GM12878 (cell line): ENCODE measurements around the gene LRRC47. TPM values are rescaled to one million over a fixed set of nuclear protein-coding genes. Genes with fewer than 3 reads are reported as not detected.

Experiments
- CHD4 ChIP-seq: fragments of 200-600 bp; sonication (generic); IDR thresholded peaks from 2 replicates; pipeline ENCODE4 v1.6.1; 2016; ENCODE audit warnings: mild to moderate bottlenecking
- DPF2 ChIP-seq: fragments of 450-650 bp; IDR thresholded peaks from 2 replicates; pipeline ENCODE4 v1.6.1; 2017; ENCODE audit warnings: mild to moderate bottlenecking
- ELK1 ChIP-seq: IDR thresholded peaks from 2 replicates; pipeline ENCODE4 v1.6.1; 2012; ENCODE audit warnings: low read depth, low read length, improper control_type of control experiment
- ETV6 ChIP-seq, 2 experiments: fragments of 450-650 bp in 1 of 2; IDR thresholded peaks in 1 of 2; conservative IDR thresholded peaks in 1 of 2; 2 replicates each; pipeline ENCODE4 v1.6.1; 2014; ENCODE audit warnings: antibody characterized with exemption in 1 of 2, borderline replicate concordance in 1 of 2, low read depth in 1 of 2, mild to moderate bottlenecking in 1 of 2, moderate library complexity in 1 of 2
- IKZF1 ChIP-seq: fragments of 450-650 bp; conservative IDR thresholded peaks from 2 replicates; pipeline ENCODE4 v1.6.1; 2017; ENCODE audit warnings: antibody characterized with exemption, mild to moderate bottlenecking
- NFIC ChIP-seq: IDR thresholded peaks from 2 replicates; pipeline ENCODE4 v1.6.1; 2012; ENCODE audit warnings: low read depth, mild to moderate bottlenecking, inconsistent platforms, low read length, moderate library complexity
- NKRF ChIP-seq: fragments of 450-650 bp; conservative IDR thresholded peaks from 2 replicates; pipeline ENCODE4 v1.6.1; 2017; ENCODE audit warnings: mild to moderate bottlenecking, moderate library complexity
- NR2C1 ChIP-seq: fragments of 450-650 bp; IDR thresholded peaks from 2 replicates; pipeline ENCODE4 v1.6.1; 2017; ENCODE audit warnings: antibody characterized with exemption, mild to moderate bottlenecking, moderate library complexity
- PAX8 ChIP-seq: fragments of 450-650 bp; IDR thresholded peaks from 2 replicates; pipeline ENCODE4 v1.6.1; 2017; ENCODE audit warnings: mild to moderate bottlenecking, moderate library complexity
- POLR2A ChIP-seq: IDR thresholded peaks from 2 replicates; pipeline ENCODE4 v1.6.1; 2011; ENCODE audit warnings: low read depth, mild to moderate bottlenecking, low read length
- POLR2AphosphoS2 ChIP-seq: IDR thresholded peaks from 2 replicates; pipeline ENCODE4 v1.6.1; 2011; ENCODE audit warnings: low read depth, mild to moderate bottlenecking, low read length, improper control_type of control experiment, moderate library complexity
- RELA ChIP-seq: fragments of 450-650 bp; IDR thresholded peaks from 2 replicates; pipeline ENCODE4 v1.8.0; 2014; ENCODE audit warnings: borderline replicate concordance; ENCODE audit not compliant: partially characterized antibody
- RUNX3 ChIP-seq: IDR thresholded peaks from 2 replicates; pipeline ENCODE4 v1.6.1; 2012; ENCODE audit warnings: low read length, inconsistent platforms
- SKIL ChIP-seq: fragments of 450-650 bp; IDR thresholded peaks from 2 replicates; pipeline ENCODE4 v1.6.1; 2017; ENCODE audit warnings: mild to moderate bottlenecking, low read depth, inconsistent platforms; ENCODE audit not compliant: poor library complexity, severe bottlenecking
- TAF1 ChIP-seq: IDR thresholded peaks from 2 replicates; pipeline ENCODE4 v1.6.1; 2011; ENCODE audit warnings: mild to moderate bottlenecking, low read depth, low read length, borderline replicate concordance
- YY1 ChIP-seq: IDR thresholded peaks from 2 replicates; pipeline ENCODE4 v1.6.1; 2011; ENCODE audit warnings: low read depth, mild to moderate bottlenecking, low read length
- ZNF592 ChIP-seq: fragments of 450-650 bp; IDR thresholded peaks from 2 replicates; pipeline ENCODE4 v1.6.1; 2017; ENCODE audit warnings: mild to moderate bottlenecking, moderate library complexity
- polyA plus RNA-seq, 11 experiments: library from polyadenylated mRNA; depleted of rRNA in 4 of 11; unstranded in 6 of 11; stranded (reverse) in 5 of 11; fragments of >200 nt; fragmentation: Nextera tagmentation in 4 of 11; fragmentation: Illumina TruSeq in 1 of 11; extraction: Ambion mirVana in 4 of 11; extraction: Trizol in 1 of 11; gene quantifications; 1 replicate in 1 of 11; 2 replicates in 10 of 11; pipeline versions ENCODE4 v1.2.1 to v1.2.3, GENCODE V29; 2011 to 2016; ENCODE audit warnings: inconsistent platforms in 2 of 11, missing spikeins in 2 of 11, low read depth in 1 of 11
- total RNA-seq, 4 experiments: library from RNA; depleted of rRNA in 3 of 4; stranded (reverse); fragments of >200 nt in 3 of 4; fragmentation: Illumina TruSeq in 1 of 4; extraction: Trizol in 1 of 4; gene quantifications; 2 replicates each; pipeline versions ENCODE4 v1.2.1 to v1.2.3, GENCODE V29; 2013 to 2021
- TF ChIP-seq, protein P1 (sequence below): IDR thresholded peaks from 2 replicates; pipeline ENCODE4 v1.6.1; 2012; ENCODE audit warnings: low read depth, low read length, improper control_type of control experiment

Gene LRRC47
- total and polyA plus RNA-seq, 10 of the 15 experiments (the other 5 are each of a cell fraction or from before 2014, with no cell fraction given), result 2.5 to 34.6 (median 18.2) TPM

DNA sequence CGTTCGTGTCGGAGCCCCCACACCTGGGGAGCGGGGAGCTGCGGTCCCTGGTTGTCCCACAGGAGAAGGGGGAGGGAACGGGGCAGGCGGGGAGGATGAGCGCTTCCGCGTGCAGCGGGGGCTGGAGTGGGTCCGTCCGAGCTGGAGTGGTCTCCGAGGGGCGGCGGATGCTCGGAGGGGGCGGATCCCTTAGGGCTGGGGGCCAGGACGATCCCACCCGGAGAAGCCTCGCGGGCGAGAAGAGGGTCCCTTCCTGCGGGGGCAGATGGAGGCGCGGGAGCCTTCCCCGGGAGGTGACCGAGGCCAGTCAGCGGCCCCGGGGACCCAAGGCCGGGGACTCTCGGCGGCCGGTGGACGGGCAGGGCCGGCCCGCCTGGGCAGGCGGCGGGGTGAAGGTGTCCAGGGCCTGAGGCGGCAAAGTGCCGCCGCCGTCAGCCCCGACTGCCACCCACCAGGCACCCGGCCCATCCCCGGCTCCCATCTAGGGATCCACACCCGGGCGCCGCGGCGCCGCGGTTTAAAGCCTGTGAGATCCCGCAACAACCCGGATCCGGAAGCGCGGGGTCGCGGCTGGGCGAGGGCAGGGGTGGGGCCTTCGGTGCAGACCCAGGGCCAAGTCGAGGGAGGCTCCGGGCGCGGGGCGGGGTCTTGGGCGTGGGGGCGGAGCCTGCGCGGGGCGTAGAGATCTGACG lies 49.3 kb downstream of the LRRC47 start (continued):
- TF ChIP-seq ELK1, result peak; percentile 94
- TF ChIP-seq TAF1, result 0 out of 2 replicates have a peak, but pooled peaks have one; percentile 25
- no peak for TF ChIP-seq NFIC
- TF ChIP-seq CHD4, result no peak
- peak; percentile 67; the same call in 1 of the 2 replicates for TF ChIP-seq NKRF
- TF ChIP-seq ZNF592, result no peak
- peak; percentile 96 for TF ChIP-seq NR2C1
- no peak for TF ChIP-seq PAX8
- TF ChIP-seq IKZF1, result peak; percentile 36
- TF ChIP-seq, protein P1, sequence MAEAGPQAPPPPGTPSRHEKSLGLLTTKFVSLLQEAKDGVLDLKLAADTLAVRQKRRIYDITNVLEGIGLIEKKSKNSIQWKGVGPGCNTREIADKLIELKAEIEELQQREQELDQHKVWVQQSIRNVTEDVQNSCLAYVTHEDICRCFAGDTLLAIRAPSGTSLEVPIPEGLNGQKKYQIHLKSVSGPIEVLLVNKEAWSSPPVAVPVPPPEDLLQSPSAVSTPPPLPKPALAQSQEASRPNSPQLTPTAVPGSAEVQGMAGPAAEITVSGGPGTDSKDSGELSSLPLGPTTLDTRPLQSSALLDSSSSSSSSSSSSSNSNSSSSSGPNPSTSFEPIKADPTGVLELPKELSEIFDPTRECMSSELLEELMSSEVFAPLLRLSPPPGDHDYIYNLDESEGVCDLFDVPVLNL, result peak; percentile 44; the same call in 1 of the 2 replicates
- TF ChIP-seq RELA, result no peak
- peak; percentile 28; the same call in 1 of the 2 replicates for TF ChIP-seq YY1
- no peak for TF ChIP-seq ETV6 (conservative IDR thresholded peaks at IDR 0.05 in 1 of 2, IDR thresholded peaks at IDR 0.05 in 1 of 2; ENCODE audit: borderline replicate concordance in 1 of 2, low read depth in 1 of 2)
- TF ChIP-seq POLR2AphosphoS2, result 0 out of 2 replicates have a peak, but pooled peaks have one; percentile 42
- peak; percentile 63 for TF ChIP-seq RUNX3
- peak; percentile 38; the same call in 1 of the 2 replicates for TF ChIP-seq DPF2
- no peak for TF ChIP-seq SKIL
- peak; percentile 57 for TF ChIP-seq POLR2A
